Gastrocnemius medialis (tissue), 4 donors: Measurements from ENCODE around the gene MYO18B. TPM values are rescaled to one million over a fixed set of nuclear protein-coding genes. Genes with fewer than 3 reads are reported as not detected.

Source experiments
- ATAC-seq, 2 donors: fragments of 150-250 bp; one replicate each; pipeline ENCODE4 v1.9.1; 2016
- DNase-seq, 2 donors: peaks; one replicate each; pipeline ENCODE4 v3.0.0-alpha.2; 2019
- H3K27ac ChIP-seq, 4 donors: fragments of 200-600 bp; sonication (generic); 1 replicate in 1 of 4; 2 replicates in 3 of 4; pipeline ENCODE4 v1.5.1; 2016 to 2018; ENCODE audit warnings: mild to moderate bottlenecking in 2 of 4, moderate library complexity in 1 of 4
- H3K27me3 ChIP-seq, 3 donors: fragments of 200-600 bp; sonication (generic) in 2 of 3; 1 replicate in 1 of 3; 2 replicates in 2 of 3; pipeline versions ENCODE4 v1.5.1 to v1.6.0; 2016 to 2019; ENCODE audit warnings: mild to moderate bottlenecking in 1 of 3, moderate library complexity in 1 of 3
- H3K36me3 ChIP-seq, 2 donors: fragments of 200-600 bp; sonication (generic) in 1 of 2; one replicate each; pipeline ENCODE4 v1.5.1; 2017 to 2018
- H3K4me1 ChIP-seq, 2 donors: fragments of 200-600 bp; sonication (generic) in 1 of 2; one replicate each; pipeline ENCODE4 v1.5.1; 2016 to 2017; ENCODE audit warnings: mild to moderate bottlenecking in 2 of 2
- H3K4me3 ChIP-seq, 4 donors: fragments of 200-600 bp; sonication (generic) in 3 of 4; 1 replicate in 1 of 4; 2 replicates in 3 of 4; pipeline ENCODE4 v1.5.1; 2016 to 2019; ENCODE audit warnings: mild to moderate bottlenecking in 2 of 4
- H3K9me3 ChIP-seq, 3 donors: fragments of 200-600 bp; sonication (generic) in 2 of 3; 1 replicate in 1 of 3; 2 replicates in 2 of 3; pipeline ENCODE4 v1.5.1; 2016 to 2019
- CTCF ChIP-seq, 5 experiments: fragments of 450-650 bp in 3 of 5; fragments of 200-600 bp in 2 of 5; sonication (generic) in 2 of 5; IDR thresholded peaks in 4 of 5; conservative IDR thresholded peaks in 1 of 5; 1 replicate in 4 of 5; 2 replicates in 1 of 5; pipeline ENCODE4 v1.5.1; 2016 to 2019; ENCODE audit warnings: antibody characterized with exemption in 5 of 5, mild to moderate bottlenecking in 3 of 5, moderate library complexity in 3 of 5
- POLR2A ChIP-seq, 2 donors: fragments of 450-650 bp; IDR thresholded peaks; one replicate each; pipeline ENCODE4 v1.6.1; 2017; ENCODE audit warnings: antibody characterized with exemption in 2 of 2, mild to moderate bottlenecking in 2 of 2, moderate library complexity in 2 of 2
- in situ Hi-C, 4 donors: fragments of 200-750 bp; cut with MboI; loops; one replicate each; pipeline versions ENCODE4 v1.15.0 to v1.8.0; 2017; ENCODE audit warnings: low sequenced_read_pairs in 4 of 4
- intact Hi-C: fragments of 100-400 bp; cut with DNase I; formaldehyde crosslinking; loops from one replicate; pipeline ENCODE4 v1.15.1; 2023; ENCODE audit warnings: low total_unique reads
- total RNA-seq, 4 donors: library from RNA; depleted of rRNA; stranded (reverse); fragments of >200 nt; gene quantifications; one replicate each; pipeline versions ENCODE4 v1.1.0 to v1.2.3, GENCODE V29; 2016

MYO18B gene
- total RNA-seq, 4 donors from 2014 or later: 273 to 408 (median 362) TPM

- ATAC-seq (no peak), DNase-seq (no peak)
- H3K4me1 ChIP-seq: peaks cover 36 to 42% of the 10 kb centered on the region in 2 donors
- no peaks in the 10 kb centered on the region for H3K9me3 ChIP-seq
- H3K36me3 ChIP-seq: peaks cover 0 to 65% of the 10 kb centered on the region in 2 donors
- intact Hi-C loops (no loop called here), in situ Hi-C loops (no loop called here)
- H3K4me3 ChIP-seq: no peak overlapping the region
- TF ChIP-seq POLR2A (IDR thresholded peaks at IDR 0.05) (no peak), CTCF (IDR thresholded peaks at IDR 0.05 in 4 of 5, conservative IDR thresholded peaks at IDR 0.05 in 1 of 5) (no peak)
- H3K27ac ChIP-seq: peak overlapping the region; percentile 94 to 98 (median 98)
- H3K27me3 ChIP-seq: no peaks in the 10 kb centered on the region
Measured at GRCh38 chr22:25763239-25763777, 21.3 kb downstream of the MYO18B start.

GRCh38 chr22:25764270-25765015 lies 22.5 kb downstream of the MYO18B start:
- peak; percentile 5 to 15 for ATAC-seq
- Histone ChIP-seq H3K9me3 (no peaks in the 10 kb centered on the region), H3K4me1 (peaks cover 25 to 32% of the 10 kb centered on the region in 2 donors), H3K4me3 (no peak overlapping the region), H3K36me3 (peaks cover 0 to 76% of the 10 kb centered on the region in 2 donors), H3K27ac (peak overlapping the region; percentile 94 to 98 (median 98)), H3K27me3 (no peaks in the 10 kb centered on the region)
- intact Hi-C loops: no loop called here
- in situ Hi-C loops: no loop called here
- DNase-seq: peak in 1 of 2 donors; percentile 50
- no peak for TF ChIP-seq POLR2A (IDR thresholded peaks at IDR 0.05)
- TF ChIP-seq CTCF (IDR thresholded peaks at IDR 0.05 in 4 of 5, conservative IDR thresholded peaks at IDR 0.05 in 1 of 5): peak in 1 of 5 experiments; percentile 23

GRCh38 chr22:25765016-25765367 lies 23.0 kb downstream of the MYO18B start:
- H3K4me1 ChIP-seq: peaks cover 20 to 26% of the 10 kb centered on the region in 2 donors
- in situ Hi-C loops (no loop called here), intact Hi-C loops (no loop called here)
- TF ChIP-seq CTCF (IDR thresholded peaks at IDR 0.05 in 4 of 5, conservative IDR thresholded peaks at IDR 0.05 in 1 of 5): no peak
- TF ChIP-seq POLR2A (IDR thresholded peaks at IDR 0.05): no peak
- H3K27ac ChIP-seq: peak overlapping the region; percentile 94 to 98 (median 98)
- H3K9me3 ChIP-seq: no peaks in the 10 kb centered on the region
- DNase-seq (peak; percentile 64 to 86), ATAC-seq (peak; percentile 80 to 90)
- no peaks in the 10 kb centered on the region for H3K27me3 ChIP-seq
- peaks cover 0 to 81% of the 10 kb centered on the region in 2 donors for H3K36me3 ChIP-seq
- no peak overlapping the region for H3K4me3 ChIP-seq

- no peak for ATAC-seq
- Histone ChIP-seq H3K4me1 (peaks cover 13 to 18% of the 10 kb centered on the region in 2 donors), H3K36me3 (peaks cover 0 to 90% of the 10 kb centered on the region in 2 donors), H3K4me3 (no peak overlapping the region), H3K27ac (peak overlapping the region; percentile 94 to 98 (median 98)), H3K9me3 (no peaks in the 10 kb centered on the region), H3K27me3 (no peaks in the 10 kb centered on the region)
- no peak for DNase-seq
- TF ChIP-seq CTCF (IDR thresholded peaks at IDR 0.05 in 4 of 5, conservative IDR thresholded peaks at IDR 0.05 in 1 of 5) (no peak), POLR2A (IDR thresholded peaks at IDR 0.05) (no peak)
- in situ Hi-C loops: no loop called here
- intact Hi-C loops: no loop called here
Measured at GRCh38 chr22:25765801-25766200, 23.8 kb downstream of the MYO18B start.
